Vagina (tissue), 2 donors: ENCODE data around the gene YAE1. TPM values are rescaled to one million over a fixed set of nuclear protein-coding genes. Genes with fewer than 3 reads are reported as not detected.

ENCODE experiments used
- DNase-seq, 2 donors: peaks; one replicate each; pipeline ENCODE4 v3.0.0-alpha.2; 2017; ENCODE audit errors: extremely low spot score in 2 of 2
- H3K27ac ChIP-seq: fragments of 200-600 bp; sonication (generic); one replicate; pipeline ENCODE4 v1.5.1; 2019
- H3K27me3 ChIP-seq: fragments of 200-600 bp; sonication (generic); one replicate; pipeline ENCODE4 v1.5.1; 2019
- H3K36me3 ChIP-seq, 2 donors: fragments of 200-600 bp; sonication (generic); one replicate each; pipeline ENCODE4 v1.5.1; 2017 to 2019
- H3K4me1 ChIP-seq: fragments of 200-600 bp; sonication (generic); one replicate; pipeline ENCODE4 v1.5.1; 2019
- H3K4me3 ChIP-seq, 2 donors: fragments of 200-600 bp; sonication (generic); 1 replicate in 1 of 2; 2 replicates in 1 of 2; pipeline ENCODE4 v1.5.1; 2016 to 2019
- H3K9me3 ChIP-seq: fragments of 200-600 bp; sonication (generic); one replicate; pipeline ENCODE4 v1.5.1; 2019
- CTCF ChIP-seq, 3 experiments: fragments of 450-650 bp in 2 of 3; fragments of 200-600 bp in 1 of 3; sonication (generic) in 1 of 3; IDR thresholded peaks; one replicate each; pipeline ENCODE4 v1.5.1; 2017 to 2019; ENCODE audit warnings: antibody characterized with exemption in 3 of 3, mild to moderate bottlenecking in 2 of 3, moderate library complexity in 2 of 3
- POLR2A ChIP-seq, 2 donors: fragments of 450-650 bp; IDR thresholded peaks; one replicate each; pipeline ENCODE4 v1.6.1; 2017; ENCODE audit warnings: antibody characterized with exemption in 2 of 2, mild to moderate bottlenecking in 2 of 2, moderate library complexity in 2 of 2
- POLR2AphosphoS5 ChIP-seq, 2 donors: sonication (generic); formaldehyde crosslinking; IDR thresholded peaks; one replicate each; pipeline ENCODE4 v1.9.0; 2017; ENCODE audit warnings: antibody characterized with exemption in 2 of 2, mild to moderate bottlenecking in 2 of 2, low read depth in 1 of 2; ENCODE audit not compliant: insufficient read depth in 1 of 2
- intact Hi-C: fragments of 100-400 bp; cut with DNase I; formaldehyde crosslinking; loops from one replicate; pipeline ENCODE4 v1.15.1; 2023
- total RNA-seq: library from RNA; depleted of rRNA; stranded (reverse); fragments of >200 nt; gene quantifications from one replicate; pipeline ENCODE4 v1.2.3, GENCODE V29; 2016

Gene YAE1
- total RNA-seq, 1 donor from 2014 or later, result 5.6 TPM

GRCh38 chr7:39605087-39605486 lies 38.9 kb downstream of the YAE1 start:
- Histone ChIP-seq H3K27me3 (no peaks in the 10 kb centered on the region), H3K9me3 (no peaks in the 10 kb centered on the region), H3K4me1 (peaks cover 13% of the 10 kb centered on the region), H3K27ac (no peak overlapping the region), H3K4me3 (no peak overlapping the region), H3K36me3 (no peaks in the 10 kb centered on the region)
- no peak for DNase-seq
- intact Hi-C loops, result no loop called here
- TF ChIP-seq POLR2A (IDR thresholded peaks at IDR 0.05) (no peak), CTCF (IDR thresholded peaks at IDR 0.05) (no peak), POLR2AphosphoS5 (IDR thresholded peaks at IDR 0.05; ENCODE audit: insufficient read depth in 1 of 2, low read depth in 1 of 2) (no peak)

- H3K9me3 ChIP-seq, result no peaks in the 10 kb centered on the region
- H3K4me3 ChIP-seq, result no peak overlapping the region
- no peaks in the 10 kb centered on the region for H3K36me3 ChIP-seq
- H3K27me3 ChIP-seq, result no peaks in the 10 kb centered on the region
- H3K4me1 ChIP-seq, result peaks cover 13% of the 10 kb centered on the region
- intact Hi-C loops, result no loop called here
- TF ChIP-seq CTCF (IDR thresholded peaks at IDR 0.05), result no peak
- TF ChIP-seq POLR2A (IDR thresholded peaks at IDR 0.05), result no peak
- TF ChIP-seq POLR2AphosphoS5 (IDR thresholded peaks at IDR 0.05; ENCODE audit: insufficient read depth in 1 of 2, low read depth in 1 of 2), result no peak
- DNase-seq, result no peak
- no peak overlapping the region for H3K27ac ChIP-seq
Measured at GRCh38 chr7:39606352-39606751, 40.1 kb downstream of the YAE1 start.

GRCh38 chr7:39606941-39607340 lies 40.7 kb downstream of the YAE1 start:
- Histone ChIP-seq H3K4me1 (peaks cover 13% of the 10 kb centered on the region), H3K27me3 (no peaks in the 10 kb centered on the region), H3K27ac (no peak overlapping the region), H3K4me3 (no peak overlapping the region), H3K9me3 (no peaks in the 10 kb centered on the region), H3K36me3 (no peaks in the 10 kb centered on the region)
- no peak for TF ChIP-seq POLR2AphosphoS5 (IDR thresholded peaks at IDR 0.05; ENCODE audit: insufficient read depth in 1 of 2, low read depth in 1 of 2)
- no peak for TF ChIP-seq CTCF (IDR thresholded peaks at IDR 0.05)
- TF ChIP-seq POLR2A (IDR thresholded peaks at IDR 0.05), result no peak
- intact Hi-C loops, result no loop called here
- no peak for DNase-seq

- H3K9me3 ChIP-seq, result no peaks in the 10 kb centered on the region
- H3K27me3 ChIP-seq, result no peaks in the 10 kb centered on the region
- no peak overlapping the region for H3K27ac ChIP-seq
- TF ChIP-seq CTCF (IDR thresholded peaks at IDR 0.05), result no peak
- TF ChIP-seq POLR2A (IDR thresholded peaks at IDR 0.05), result no peak
- TF ChIP-seq POLR2AphosphoS5 (IDR thresholded peaks at IDR 0.05; ENCODE audit: insufficient read depth in 1 of 2, low read depth in 1 of 2), result no peak
- DNase-seq, result no peak
- intact Hi-C loops, result no loop called here
- H3K4me3 ChIP-seq, result no peak overlapping the region
- peaks cover 13% of the 10 kb centered on the region for H3K4me1 ChIP-seq
- H3K36me3 ChIP-seq, result no peaks in the 10 kb centered on the region
Measured at GRCh38 chr7:39607865-39608264, 41.7 kb downstream of the YAE1 start.

GRCh38 chr7:39608278-39608677 lies 42.1 kb downstream of the YAE1 start:
- intact Hi-C loops, result no loop called here
- no peak for DNase-seq
- Histone ChIP-seq H3K27me3 (no peaks in the 10 kb centered on the region), H3K4me1 (peaks cover 13% of the 10 kb centered on the region), H3K4me3 (no peak overlapping the region), H3K36me3 (no peaks in the 10 kb centered on the region), H3K27ac (no peak overlapping the region), H3K9me3 (no peaks in the 10 kb centered on the region)
- TF ChIP-seq POLR2AphosphoS5 (IDR thresholded peaks at IDR 0.05; ENCODE audit: insufficient read depth in 1 of 2, low read depth in 1 of 2), result no peak
- no peak for TF ChIP-seq POLR2A (IDR thresholded peaks at IDR 0.05)
- no peak for TF ChIP-seq CTCF (IDR thresholded peaks at IDR 0.05)
